Karpas-422 (cell line): Measurements from ENCODE around the gene ZNF3. TPM values are rescaled to one million over a fixed set of nuclear protein-coding genes. Genes with fewer than 3 reads are reported as not detected.

ENCODE experiments used
- DNase-seq: peaks from one replicate; pipeline ENCODE4 v3.0.0-alpha.2; 2015
- H2AFZ ChIP-seq: fragments of 200-600 bp; sonication (generic); 2 replicates; pipeline ENCODE4 v1.6.1; 2014; ENCODE audit warnings: antibody characterized with exemption, low read length, mixed read lengths
- H3K27ac ChIP-seq: fragments of 200-600 bp; sonication (generic); 2 replicates; pipeline ENCODE4 v1.5.1; 2014; ENCODE audit warnings: mild to moderate bottlenecking, low read length, moderate library complexity
- H3K27me3 ChIP-seq: fragments of 200-600 bp; sonication (generic); 2 replicates; pipeline ENCODE4 v1.6.1; 2014; ENCODE audit warnings: low read length, mixed read lengths
- H3K36me3 ChIP-seq: fragments of 200-600 bp; sonication (generic); 2 replicates; pipeline ENCODE4 v1.6.1; 2014; ENCODE audit warnings: low read length, mixed read lengths; ENCODE audit not compliant: insufficient read depth
- H3K4me1 ChIP-seq: fragments of 200-600 bp; sonication (generic); 2 replicates; pipeline ENCODE4 v1.6.1; 2014; ENCODE audit warnings: mild to moderate bottlenecking, low read length, mixed read lengths
- H3K4me2 ChIP-seq: fragments of 200-600 bp; sonication (generic); 2 replicates; pipeline ENCODE4 v1.6.1; 2014; ENCODE audit warnings: low read length, low read depth, mild to moderate bottlenecking; ENCODE audit not compliant: poor library complexity, severe bottlenecking
- H3K4me3 ChIP-seq: fragments of 200-600 bp; sonication (generic); 2 replicates; pipeline ENCODE4 v1.5.1; 2014; ENCODE audit warnings: mild to moderate bottlenecking, antibody characterized with exemption, low read length, mixed read lengths
- H3K79me2 ChIP-seq: fragments of 200-600 bp; sonication (generic); 2 replicates; pipeline ENCODE4 v1.6.1; 2014; ENCODE audit warnings: mild to moderate bottlenecking, low read length, mixed read lengths
- H3K9ac ChIP-seq: fragments of 200-600 bp; sonication (generic); 2 replicates; pipeline ENCODE4 v1.6.0; 2014; ENCODE audit warnings: low read length
- H3K9me2 ChIP-seq: fragments of 200-600 bp; sonication (generic), shearing (Covaris generic); replicated peaks from 2 replicates; pipeline ENCODE4 v1.6.0; 2014; ENCODE audit warnings: mild to moderate bottlenecking, low read length, moderate library complexity; ENCODE audit not compliant: insufficient read depth
- H3K9me3 ChIP-seq: fragments of 300-700, 200-600 bp; sonication (generic); 2 replicates; pipeline ENCODE4 v1.6.1; 2014; ENCODE audit warnings: low read length, mixed read lengths
- H4K20me1 ChIP-seq: fragments of 200-600 bp; sonication (generic); 2 replicates; pipeline ENCODE4 v1.6.1; 2014; ENCODE audit warnings: mild to moderate bottlenecking, antibody characterized with exemption, low read length, low read depth; ENCODE audit not compliant: insufficient read depth
- total RNA-seq: library from RNA; depleted of rRNA; stranded (reverse); fragments of >200 nt; shearing (Covaris generic); gene quantifications from 2 replicates; pipeline ENCODE4 v1.2.3, GENCODE V29; 2014; ENCODE audit warnings: low replicate concordance

The ZNF3 gene
- total RNA-seq, 1 experiment from 2014 or later, result 17.6 TPM

- Histone ChIP-seq H3K9me2 (no peaks in the 10 kb centered on the region), H3K9me3 (no peaks in the 10 kb centered on the region), H3K27me3 (no peaks in the 10 kb centered on the region), H4K20me1 (no peaks in the 10 kb centered on the region), H3K9ac (peak overlapping the region; percentile 94), H3K4me3 (peak overlapping the region; percentile 96), H3K4me2 (peak overlapping the region; percentile 96), H3K36me3 (peaks cover 4% of the 10 kb centered on the region; the same call in 1 of the 2 replicates), H3K79me2 (peaks cover 11% of the 10 kb centered on the region), H3K4me1 (peaks cover 20% of the 10 kb centered on the region), H3K27ac (peak overlapping the region; percentile 55; the same call in 1 of the 2 replicates), H2AFZ (peak overlapping the region; percentile 77)
- DNase-seq, result peak; percentile 59
Measured at GRCh38 chr7:100088095-100088620, 6.6 kb upstream of the ZNF3 start.

- Histone ChIP-seq H3K4me1 (peaks cover 27% of the 10 kb centered on the region), H3K9me2 (no peaks in the 10 kb centered on the region), H3K36me3 (no peaks in the 10 kb centered on the region; the same call in 1 of the 2 replicates), H3K79me2 (peaks cover 11% of the 10 kb centered on the region), H4K20me1 (no peaks in the 10 kb centered on the region), H2AFZ (no peak overlapping the region), H3K27me3 (no peaks in the 10 kb centered on the region), H3K27ac (no peak overlapping the region), H3K9ac (no peak overlapping the region), H3K4me3 (no peak overlapping the region), H3K9me3 (no peaks in the 10 kb centered on the region), H3K4me2 (no peak overlapping the region)
- DNase-seq, result no peak
Measured at GRCh38 chr7:100087055-100087750, 5.7 kb upstream of the ZNF3 start.

- DNase-seq, result no peak
- no peak overlapping the region for H3K9ac ChIP-seq
- H3K36me3 ChIP-seq, result no peaks in the 10 kb centered on the region; the same call in 1 of the 2 replicates
- H3K27ac ChIP-seq, result no peak overlapping the region
- H3K27me3 ChIP-seq, result no peaks in the 10 kb centered on the region
- no peaks in the 10 kb centered on the region for H3K9me2 ChIP-seq
- no peak overlapping the region for H3K4me2 ChIP-seq
- H3K79me2 ChIP-seq, result peaks cover 21% of the 10 kb centered on the region
- H3K4me3 ChIP-seq, result no peak overlapping the region
- H3K4me1 ChIP-seq, result peaks cover 32% of the 10 kb centered on the region
- no peaks in the 10 kb centered on the region for H4K20me1 ChIP-seq
- no peaks in the 10 kb centered on the region for H3K9me3 ChIP-seq
- no peak overlapping the region for H2AFZ ChIP-seq
Measured at GRCh38 chr7:100085515-100085914, 4.0 kb upstream of the ZNF3 start.

GRCh38 chr7:100082978-100083377 lies 1.5 kb upstream of the ZNF3 start:
- Histone ChIP-seq H3K4me1 (peaks cover 19% of the 10 kb centered on the region), H3K27ac (no peak overlapping the region), H3K4me3 (no peak overlapping the region), H4K20me1 (no peaks in the 10 kb centered on the region), H3K27me3 (no peaks in the 10 kb centered on the region), H3K9me2 (no peaks in the 10 kb centered on the region), H3K9ac (no peak overlapping the region), H3K9me3 (no peaks in the 10 kb centered on the region), H2AFZ (no peak overlapping the region), H3K4me2 (peak overlapping the region; percentile 64), H3K79me2 (peaks cover 33% of the 10 kb centered on the region), H3K36me3 (peaks cover 21% of the 10 kb centered on the region)
- DNase-seq, result no peak

- peak overlapping the region; percentile 95 for H3K4me2 ChIP-seq
- no peaks in the 10 kb centered on the region for H3K9me3 ChIP-seq
- H3K4me3 ChIP-seq, result peak overlapping the region; percentile 98
- peak; percentile 57 for DNase-seq
- no peak overlapping the region for H2AFZ ChIP-seq
- peaks cover 42% of the 10 kb centered on the region for H3K79me2 ChIP-seq
- H3K4me1 ChIP-seq, result peaks cover 18% of the 10 kb centered on the region
- H3K36me3 ChIP-seq, result peaks cover 35% of the 10 kb centered on the region
- peak overlapping the region; percentile 38; the same call in 1 of the 2 replicates for H3K27ac ChIP-seq
- no peaks in the 10 kb centered on the region for H3K27me3 ChIP-seq
- H4K20me1 ChIP-seq, result no peaks in the 10 kb centered on the region
- H3K9me2 ChIP-seq, result no peaks in the 10 kb centered on the region
- peak overlapping the region; percentile 96 for H3K9ac ChIP-seq
Measured at GRCh38 chr7:100080907-100081534, 502 bp downstream of the ZNF3 start.

- no peak for DNase-seq
- Histone ChIP-seq H3K9ac (no peak overlapping the region), H2AFZ (no peak overlapping the region), H3K4me2 (no peak overlapping the region), H3K27ac (no peak overlapping the region), H3K79me2 (peaks cover 45% of the 10 kb centered on the region), H3K9me3 (0 out of 2 replicates have a peak, but pooled peaks cover 4% of the 10 kb centered on the region), H3K9me2 (no peaks in the 10 kb centered on the region), H3K27me3 (no peaks in the 10 kb centered on the region), H3K4me1 (peaks cover 18% of the 10 kb centered on the region), H3K36me3 (peaks cover 55% of the 10 kb centered on the region), H3K4me3 (no peak overlapping the region), H4K20me1 (no peaks in the 10 kb centered on the region)
Measured at GRCh38 chr7:100079024-100079560, 2.4 kb downstream of the ZNF3 start.

- H3K79me2 ChIP-seq, result peaks cover 49% of the 10 kb centered on the region
- no peak overlapping the region for H3K9ac ChIP-seq
- H4K20me1 ChIP-seq, result no peaks in the 10 kb centered on the region
- H3K9me2 ChIP-seq, result no peaks in the 10 kb centered on the region
- DNase-seq, result no peak
- no peak overlapping the region for H3K27ac ChIP-seq
- H2AFZ ChIP-seq, result no peak overlapping the region
- no peak overlapping the region for H3K4me3 ChIP-seq
- H3K36me3 ChIP-seq, result peaks cover 73% of the 10 kb centered on the region
- H3K9me3 ChIP-seq, result peaks cover 13% of the 10 kb centered on the region
- H3K27me3 ChIP-seq, result no peaks in the 10 kb centered on the region
- no peak overlapping the region for H3K4me2 ChIP-seq
- peaks cover 11% of the 10 kb centered on the region for H3K4me1 ChIP-seq
Measured at GRCh38 chr7:100077205-100077604, 4.3 kb downstream of the ZNF3 start.

- no peaks in the 10 kb centered on the region for H4K20me1 ChIP-seq
- peaks cover 5% of the 10 kb centered on the region for H3K4me1 ChIP-seq
- no peak overlapping the region for H2AFZ ChIP-seq
- H3K79me2 ChIP-seq, result peaks cover 41% of the 10 kb centered on the region
- no peaks in the 10 kb centered on the region for H3K9me2 ChIP-seq
- no peaks in the 10 kb centered on the region for H3K27me3 ChIP-seq
- H3K36me3 ChIP-seq, result peaks cover 91% of the 10 kb centered on the region
- DNase-seq, result no peak
- no peak overlapping the region for H3K27ac ChIP-seq
- H3K9ac ChIP-seq, result no peak overlapping the region
- no peak overlapping the region for H3K4me3 ChIP-seq
- H3K9me3 ChIP-seq, result peaks cover 31% of the 10 kb centered on the region
- H3K4me2 ChIP-seq, result no peak overlapping the region
Measured at GRCh38 chr7:100075418-100075817, 6.1 kb downstream of the ZNF3 start.
